Neural crest cell (in vitro differentiated cells): ENCODE results near the gene OR52K2. TPM values are rescaled to one million over a fixed set of nuclear protein-coding genes. Genes with fewer than 3 reads are reported as not detected.

Source experiments
- DNase-seq: peaks from one replicate; pipeline ENCODE4 v3.0.0; 2021; ENCODE audit warnings: low read depth, mixed read lengths, low spot score
- H3K27ac Mint-ChIP-seq: one replicate; pipeline ENCODE4 v1.8.0; 2021; ENCODE audit warnings: mild to moderate bottlenecking, mixed read lengths; ENCODE audit not compliant: unreplicated experiment
- H3K27me3 Mint-ChIP-seq: 2 replicates; pipeline ENCODE4 v1.8.0; 2021; ENCODE audit warnings: low read depth, mild to moderate bottlenecking, mixed read lengths
- H3K36me3 Mint-ChIP-seq: 2 replicates; pipeline ENCODE4 v1.8.0; 2021; ENCODE audit warnings: low read depth, mild to moderate bottlenecking, mixed read lengths
- H3K4me1 Mint-ChIP-seq: 2 replicates; pipeline ENCODE4 v1.8.0; 2021; ENCODE audit warnings: mixed read lengths
- H3K4me3 Mint-ChIP-seq: one replicate; pipeline ENCODE4 v1.8.0; 2021; ENCODE audit warnings: mild to moderate bottlenecking, mixed read lengths
- H3K9me3 Mint-ChIP-seq: 2 replicates; pipeline ENCODE4 v1.8.0; 2021; ENCODE audit warnings: mixed read lengths
- total RNA-seq: library from RNA; stranded (reverse); gene quantifications from 2 replicates; pipeline ENCODE4 v1.2.1, GENCODE V29; 2021
- TF ChIP-seq, protein P1 (sequence below): fragments of 200-600 bp; sonication (generic); conservative IDR thresholded peaks from 2 replicates; pipeline ENCODE4 v1.5.0; 2021; ENCODE audit warnings: antibody characterized with exemption, mild to moderate bottlenecking

Gene OR52K2
- total RNA-seq, 1 donor from 2014 or later: not detected

DNA sequence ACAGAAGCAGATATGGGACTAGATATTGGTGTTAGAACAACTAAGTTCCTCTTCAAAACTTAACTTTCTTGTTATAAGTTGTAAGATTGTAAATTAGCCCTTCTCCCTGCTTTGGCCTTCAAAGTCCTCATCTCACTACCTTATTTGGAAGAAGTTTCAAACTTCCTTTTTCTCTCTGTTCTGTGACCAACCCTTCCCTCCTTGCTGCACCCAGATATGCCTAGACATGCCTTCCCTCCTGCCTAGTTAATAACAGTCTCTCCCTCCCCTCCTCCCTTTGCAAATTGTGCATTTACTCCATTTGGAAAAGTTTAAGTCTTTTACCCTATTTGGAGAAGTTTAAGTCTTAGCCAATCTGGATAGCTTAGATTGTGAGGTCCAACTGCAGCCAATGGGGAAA lies 4.9 kb downstream of the OR52K2 start:
- no peak overlapping the region for H3K4me3 Mint-ChIP-seq
- no peaks in the 10 kb centered on the region for H3K36me3 Mint-ChIP-seq
- no peak overlapping the region for H3K27ac Mint-ChIP-seq
- no peaks in the 10 kb centered on the region for H3K9me3 Mint-ChIP-seq
- no peak for DNase-seq
- H3K4me1 Mint-ChIP-seq: no peaks in the 10 kb centered on the region
- TF ChIP-seq, protein P1, sequence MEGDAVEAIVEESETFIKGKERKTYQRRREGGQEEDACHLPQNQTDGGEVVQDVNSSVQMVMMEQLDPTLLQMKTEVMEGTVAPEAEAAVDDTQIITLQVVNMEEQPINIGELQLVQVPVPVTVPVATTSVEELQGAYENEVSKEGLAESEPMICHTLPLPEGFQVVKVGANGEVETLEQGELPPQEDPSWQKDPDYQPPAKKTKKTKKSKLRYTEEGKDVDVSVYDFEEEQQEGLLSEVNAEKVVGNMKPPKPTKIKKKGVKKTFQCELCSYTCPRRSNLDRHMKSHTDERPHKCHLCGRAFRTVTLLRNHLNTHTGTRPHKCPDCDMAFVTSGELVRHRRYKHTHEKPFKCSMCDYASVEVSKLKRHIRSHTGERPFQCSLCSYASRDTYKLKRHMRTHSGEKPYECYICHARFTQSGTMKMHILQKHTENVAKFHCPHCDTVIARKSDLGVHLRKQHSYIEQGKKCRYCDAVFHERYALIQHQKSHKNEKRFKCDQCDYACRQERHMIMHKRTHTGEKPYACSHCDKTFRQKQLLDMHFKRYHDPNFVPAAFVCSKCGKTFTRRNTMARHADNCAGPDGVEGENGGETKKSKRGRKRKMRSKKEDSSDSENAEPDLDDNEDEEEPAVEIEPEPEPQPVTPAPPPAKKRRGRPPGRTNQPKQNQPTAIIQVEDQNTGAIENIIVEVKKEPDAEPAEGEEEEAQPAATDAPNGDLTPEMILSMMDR: no peak
- H3K27me3 Mint-ChIP-seq: peaks cover 10% of the 10 kb centered on the region

DNA sequence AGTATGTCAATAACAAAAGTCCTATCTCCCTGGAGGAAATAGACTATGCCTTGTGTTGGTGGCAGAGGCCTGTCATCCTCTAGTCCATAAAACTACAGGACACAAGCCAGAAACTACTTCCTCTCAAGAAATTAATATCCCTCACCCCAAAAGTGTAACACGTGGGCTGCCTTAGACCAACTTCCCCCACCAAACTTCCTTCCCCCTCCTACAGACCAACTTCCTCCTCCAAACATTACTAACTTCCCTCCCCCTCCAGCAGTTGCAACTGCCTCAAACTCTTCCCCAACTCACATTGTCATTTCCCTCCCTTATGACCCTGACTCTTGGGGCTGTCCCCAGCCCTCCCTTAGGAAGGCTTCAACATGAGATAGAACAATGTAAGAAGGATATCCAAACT lies 6.3 kb downstream of the OR52K2 start:
- no peaks in the 10 kb centered on the region for H3K36me3 Mint-ChIP-seq
- no peak overlapping the region for H3K4me3 Mint-ChIP-seq
- DNase-seq: no peak
- H3K27me3 Mint-ChIP-seq: peaks cover 8% of the 10 kb centered on the region
- TF ChIP-seq, protein P1: no peak
- no peaks in the 10 kb centered on the region for H3K4me1 Mint-ChIP-seq
- H3K9me3 Mint-ChIP-seq: no peaks in the 10 kb centered on the region
- H3K27ac Mint-ChIP-seq: no peak overlapping the region

DNA sequence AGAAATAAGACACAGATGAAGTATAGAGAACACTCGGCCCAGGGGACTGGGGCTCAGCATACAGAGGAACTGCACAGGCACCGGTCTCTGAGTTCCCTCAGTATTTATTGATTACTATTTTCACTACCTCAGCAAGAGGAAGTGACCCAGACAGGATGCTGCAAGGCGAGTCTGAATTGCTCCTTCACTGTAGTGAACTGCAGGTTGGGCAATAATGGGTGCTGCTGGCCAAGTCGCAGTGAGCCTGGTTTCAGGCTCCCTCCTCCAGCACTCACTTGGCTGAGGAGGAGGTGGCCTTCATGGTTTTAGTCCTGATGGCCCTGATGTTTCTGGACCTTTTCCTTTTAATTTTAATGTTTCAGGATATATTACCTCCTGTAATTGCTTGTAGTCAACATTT lies 10.4 kb downstream of the OR52K2 start:
- DNase-seq: no peak
- peaks cover 4% of the 10 kb centered on the region for H3K36me3 Mint-ChIP-seq
- no peak overlapping the region for H3K27ac Mint-ChIP-seq
- no peak overlapping the region for H3K4me3 Mint-ChIP-seq
- TF ChIP-seq, protein P1: no peak
- no peaks in the 10 kb centered on the region for H3K27me3 Mint-ChIP-seq
- peaks cover 12% of the 10 kb centered on the region for H3K9me3 Mint-ChIP-seq
- peaks cover 4% of the 10 kb centered on the region for H3K4me1 Mint-ChIP-seq

DNA sequence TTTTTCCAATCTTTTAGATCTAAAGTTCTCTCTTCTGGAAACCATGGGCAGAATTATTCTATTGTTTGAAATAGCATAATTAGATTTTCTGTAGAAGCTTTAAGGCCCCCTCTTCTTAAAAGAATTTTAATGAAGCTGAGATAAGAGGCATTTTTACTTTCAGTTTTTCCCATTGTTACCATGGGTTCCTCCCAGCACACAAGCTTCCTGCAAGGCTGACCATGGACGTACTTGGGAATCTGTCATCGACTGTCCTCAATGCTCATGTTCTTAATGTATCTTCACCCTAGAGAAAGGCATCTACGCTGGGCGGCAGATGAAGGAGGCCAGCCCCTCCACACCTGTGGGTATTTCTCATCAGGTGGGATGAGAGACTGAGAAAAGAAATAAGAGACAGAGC lies 11.1 kb downstream of the OR52K2 start:
- H3K9me3 Mint-ChIP-seq: peaks cover 16% of the 10 kb centered on the region
- no peak overlapping the region for H3K27ac Mint-ChIP-seq
- H3K27me3 Mint-ChIP-seq: peaks cover 3% of the 10 kb centered on the region
- H3K4me1 Mint-ChIP-seq: peaks cover 4% of the 10 kb centered on the region
- no peak for DNase-seq
- peaks cover 4% of the 10 kb centered on the region for H3K36me3 Mint-ChIP-seq
- TF ChIP-seq, protein P1: no peak
- H3K4me3 Mint-ChIP-seq: no peak overlapping the region

DNA sequence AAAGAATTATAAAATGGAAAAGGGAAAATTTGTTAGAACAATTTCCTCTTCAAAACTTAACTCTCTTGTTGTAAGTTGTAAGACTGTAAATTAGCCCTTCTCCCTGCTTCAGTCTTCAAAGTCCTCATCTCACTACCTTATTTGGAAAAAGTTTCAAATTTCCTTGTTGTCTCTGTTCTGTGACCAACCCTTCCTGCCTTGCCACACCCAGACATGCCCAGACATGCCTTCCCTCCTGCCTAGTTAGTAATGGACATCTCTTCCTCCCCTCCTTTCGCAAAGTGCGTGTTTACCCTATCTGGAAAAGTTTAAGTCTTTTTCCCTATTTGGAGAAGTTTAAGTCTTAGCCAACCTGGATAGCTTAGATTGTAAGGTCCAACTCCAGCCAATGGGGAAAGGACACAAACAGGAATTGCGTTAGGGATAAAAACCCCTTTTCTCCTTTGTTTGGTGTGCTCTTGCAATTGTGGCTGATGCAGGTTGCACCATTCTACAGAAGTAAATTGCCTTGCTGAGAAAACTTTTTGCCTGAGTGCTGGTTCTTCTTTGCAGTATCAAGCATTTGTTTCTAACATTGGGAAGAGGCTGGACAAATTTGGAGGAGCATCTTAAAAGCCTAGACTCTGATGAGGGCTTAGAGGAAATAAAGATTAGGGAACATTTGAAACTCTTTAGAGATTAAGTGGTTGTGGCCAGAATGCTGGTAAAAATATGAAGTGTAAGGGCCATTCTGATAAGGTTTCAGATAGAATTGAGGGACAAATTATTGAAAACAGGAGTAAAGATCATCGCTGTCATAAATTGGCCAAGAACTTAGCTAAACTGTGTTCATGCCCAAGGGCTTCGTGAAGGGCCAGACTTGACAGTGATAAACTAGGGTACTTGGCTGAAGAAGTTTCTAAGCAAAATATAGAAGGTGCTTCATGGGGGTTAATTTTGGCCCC lies 15.4 kb downstream of the OR52K2 start:
- TF ChIP-seq, protein P1: no peak
- no peak for DNase-seq
- H3K27ac Mint-ChIP-seq: no peak overlapping the region
- peaks cover 4% of the 10 kb centered on the region for H3K4me1 Mint-ChIP-seq
- H3K36me3 Mint-ChIP-seq: peaks cover 4% of the 10 kb centered on the region
- peaks cover 16% of the 10 kb centered on the region for H3K9me3 Mint-ChIP-seq
- H3K27me3 Mint-ChIP-seq: peaks cover 3% of the 10 kb centered on the region
- no peak overlapping the region for H3K4me3 Mint-ChIP-seq
